HG03442 (cell line): ENCODE data around the gene ROCK1.
"Not testable (repeated sequence)": the region's sequence is repeated elsewhere in the genome, so short reads cannot be mapped to it uniquely, and the experiment has no call there.

ENCODE experiments used
- ATAC-seq: cut with Tn5 transposase; IDR thresholded peaks from one replicate; pipeline ENCODE4 v1.9.1; 2021; ENCODE audit warnings: mild to moderate bottlenecking, moderate library complexity; ENCODE audit not compliant: unreplicated experiment

Gene ROCK1

GRCh38 chr18:21111346-21112139 lies at the start of gene ROCK1:
Gene ROCK1 (minus strand): TSS chr18:21111813. CDS start chr18:21110910, 903 bp downstream.
- ATAC-seq, result peak; percentile 90

- ATAC-seq, result no peak
Measured at GRCh38 chr18:21155443-21155842, 43.8 kb upstream of the ROCK1 start.

- ATAC-seq, result no peak
Measured at GRCh38 chr18:21146016-21146415, 34.4 kb upstream of the ROCK1 start.

GRCh38 chr18:21145371-21145770 lies 33.8 kb upstream of the ROCK1 start:
- ATAC-seq, result no peak

- no peak for ATAC-seq
Measured at GRCh38 chr18:21141668-21142422, 30.2 kb upstream of the ROCK1 start.

GRCh38 chr18:21137719-21138488 lies 26.3 kb upstream of the ROCK1 start:
- not testable (repeated sequence) for ATAC-seq

- no peak for ATAC-seq
Measured at GRCh38 chr18:21134895-21135294, 23.3 kb upstream of the ROCK1 start.

GRCh38 chr18:21132398-21132918 lies 20.8 kb upstream of the ROCK1 start:
- no peak for ATAC-seq

GRCh38 chr18:21131698-21132227 lies 20.1 kb upstream of the ROCK1 start:
- ATAC-seq, result no peak

- ATAC-seq, result no peak
Measured at GRCh38 chr18:21129566-21130216, 18.1 kb upstream of the ROCK1 start.

- no peak for ATAC-seq
Measured at GRCh38 chr18:21123290-21123926, 11.8 kb upstream of the ROCK1 start.

- no peak for ATAC-seq
Measured at GRCh38 chr18:21118806-21119205, 7.2 kb upstream of the ROCK1 start.

- ATAC-seq, result no peak
Measured at GRCh38 chr18:21117409-21118131, 6.0 kb upstream of the ROCK1 start.

- no peak for ATAC-seq
Measured at GRCh38 chr18:21115519-21116411, 4.2 kb upstream of the ROCK1 start.

GRCh38 chr18:21112543-21113105 lies 1.0 kb upstream of the ROCK1 start:
- ATAC-seq, result no peak

GRCh38 chr18:21112140-21112473 lies 494 bp upstream of the ROCK1 start:
- no peak for ATAC-seq

- ATAC-seq, result peak; percentile 21
Measured at GRCh38 chr18:21110713-21111345, 784 bp downstream of the ROCK1 start.
